C1 segment of cervical spinal cord (tissue), 14 donors: ENCODE measurements around the gene RARS2.

Source experiments
- DNase-seq, 14 donors: peaks; one replicate each; lab custom pipeline; 2025; lab: John Stamatoyannopoulos, UW

Gene RARS2

GRCh38 chr6:87574237-87574804 is 15.5 kb downstream of the RARS2 start:
- no peak for DNase-seq

- DNase-seq: no peak
These were observed 16.3 kb downstream of the RARS2 start for GRCh38 chr6:87573307-87574024.

- no peak for DNase-seq
These were observed 16.9 kb downstream of the RARS2 start for GRCh38 chr6:87572883-87573282.

GRCh38 chr6:87572021-87572420 is 17.8 kb downstream of the RARS2 start:
- DNase-seq: no peak

GRCh38 chr6:87561017-87561416 is 28.8 kb downstream of the RARS2 start:
- DNase-seq: no peak

- DNase-seq: no peak
These were observed 31.3 kb downstream of the RARS2 start for GRCh38 chr6:87558446-87558845.

- no peak for DNase-seq
These were observed 34.3 kb downstream of the RARS2 start for GRCh38 chr6:87555506-87555905.

GRCh38 chr6:87553159-87553765 is 36.5 kb downstream of the RARS2 start:
- DNase-seq: no peak

- DNase-seq: no peak
These were observed 38.0 kb downstream of the RARS2 start for GRCh38 chr6:87551799-87552198.

- DNase-seq: no peak
These were observed 45.4 kb downstream of the RARS2 start for GRCh38 chr6:87544474-87544735.

- no peak for DNase-seq
These were observed 45.9 kb downstream of the RARS2 start for GRCh38 chr6:87543696-87544473.

GRCh38 chr6:87541744-87542143 is 48.0 kb downstream of the RARS2 start:
- DNase-seq: no peak

GRCh38 chr6:87541041-87541440 is 48.7 kb downstream of the RARS2 start:
- DNase-seq: no peak

- no peak for DNase-seq
These were observed 49.2 kb downstream of the RARS2 start for GRCh38 chr6:87540539-87540938.

- DNase-seq: no peak
These were observed 50.2 kb downstream of the RARS2 start for GRCh38 chr6:87539554-87539953.

- DNase-seq: no peak
These were observed 51.1 kb downstream of the RARS2 start for GRCh38 chr6:87538510-87539260.

- no peak for DNase-seq
These were observed 55.3 kb downstream of the RARS2 start for GRCh38 chr6:87534377-87535047.

GRCh38 chr6:87529221-87529620 is 60.6 kb downstream of the RARS2 start:
- DNase-seq: no peak

- no peak for DNase-seq
These were observed 67.1 kb downstream of the RARS2 start for GRCh38 chr6:87522686-87523085.

- no peak for DNase-seq
These were observed 71.3 kb downstream of the RARS2 start for GRCh38 chr6:87518453-87518852.

- no peak for DNase-seq
These were observed 75.0 kb downstream of the RARS2 start for GRCh38 chr6:87514831-87515230.
